ENCODE measurements around the gene DNAJC18. TPM values are rescaled to one million over a fixed set of nuclear protein-coding genes. Genes with fewer than 3 reads are reported as not detected.
"Not testable (repeated sequence)": the region's sequence is repeated elsewhere in the genome, so short reads cannot be mapped to it uniquely, and the experiment has no call there.

The DNAJC18 gene
- total RNA-seq, 1 donor from 2014 or later, result 69.6 TPM

GRCh38 chr5:139451176-139451575 is 11.9 kb upstream of the DNAJC18 start:
- Mint-ChIP-seq H3K4me3 (ENCODE audit: unreplicated experiment) (no peak overlapping the region), H3K9me3 (ENCODE audit: unreplicated experiment) (no peaks in the 10 kb centered on the region), H3K4me1 (ENCODE audit: unreplicated experiment) (peaks cover 31% of the 10 kb centered on the region), H3K27ac (ENCODE audit: unreplicated experiment) (no peak overlapping the region), H3K27me3 (ENCODE audit: unreplicated experiment) (peaks cover 10% of the 10 kb centered on the region), H3K36me3 (ENCODE audit: low read depth, unreplicated experiment) (peaks cover 53% of the 10 kb centered on the region)
- TF ChIP-seq CTCF (IDR thresholded peaks at IDR 0.05; ENCODE audit: unreplicated experiment), result no peak
- DNase-seq (ENCODE audit: low spot score), result no peak

- Mint-ChIP-seq H3K4me3 (ENCODE audit: unreplicated experiment) (peak overlapping the region; percentile 63), H3K27me3 (ENCODE audit: unreplicated experiment) (peaks cover 11% of the 10 kb centered on the region)
Measured at GRCh38 chr5:139446956-139447779, 7.8 kb upstream of the DNAJC18 start.

GRCh38 chr5:139445325-139446170 is 6.2 kb upstream of the DNAJC18 start:
- Mint-ChIP-seq H3K4me3 (ENCODE audit: unreplicated experiment) (peak overlapping the region; percentile 45), H3K9me3 (ENCODE audit: unreplicated experiment) (no peaks in the 10 kb centered on the region), H3K4me1 (ENCODE audit: unreplicated experiment) (peaks cover 65% of the 10 kb centered on the region), H3K27me3 (ENCODE audit: unreplicated experiment) (peaks cover 13% of the 10 kb centered on the region), H3K27ac (ENCODE audit: unreplicated experiment) (peak overlapping the region; percentile 83), H3K36me3 (ENCODE audit: low read depth, unreplicated experiment) (peaks cover 39% of the 10 kb centered on the region)
- no peak for DNase-seq (ENCODE audit: low spot score)
- no peak for TF ChIP-seq CTCF (IDR thresholded peaks at IDR 0.05; ENCODE audit: unreplicated experiment)

More at GRCh38 chr5:139446956-139447779, 7.8 kb upstream of the DNAJC18 start:
- Mint-ChIP-seq H3K27ac (ENCODE audit: unreplicated experiment) (peak overlapping the region; percentile 83), H3K9me3 (ENCODE audit: unreplicated experiment) (no peaks in the 10 kb centered on the region), H3K36me3 (ENCODE audit: low read depth, unreplicated experiment) (peaks cover 39% of the 10 kb centered on the region), H3K4me1 (ENCODE audit: unreplicated experiment) (peaks cover 56% of the 10 kb centered on the region)
- TF ChIP-seq CTCF (IDR thresholded peaks at IDR 0.05; ENCODE audit: unreplicated experiment), result no peak
- no peak for DNase-seq (ENCODE audit: low spot score)

GRCh38 chr5:139443831-139444453 is 4.6 kb upstream of the DNAJC18 start:
- Mint-ChIP-seq H3K9me3 (ENCODE audit: unreplicated experiment) (no peaks in the 10 kb centered on the region), H3K27ac (ENCODE audit: unreplicated experiment) (peak overlapping the region; percentile 97), H3K4me3 (ENCODE audit: unreplicated experiment) (peak overlapping the region; percentile 4), H3K27me3 (ENCODE audit: unreplicated experiment) (peaks cover 18% of the 10 kb centered on the region), H3K4me1 (ENCODE audit: unreplicated experiment) (peaks cover 74% of the 10 kb centered on the region), H3K36me3 (ENCODE audit: low read depth, unreplicated experiment) (peaks cover 40% of the 10 kb centered on the region)
- peak; percentile 31 for DNase-seq (ENCODE audit: low spot score)
- TF ChIP-seq CTCF (IDR thresholded peaks at IDR 0.05; ENCODE audit: unreplicated experiment), result no peak

- Mint-ChIP-seq H3K36me3 (ENCODE audit: low read depth, unreplicated experiment) (peaks cover 25% of the 10 kb centered on the region), H3K4me3 (ENCODE audit: unreplicated experiment) (peak overlapping the region; percentile 94), H3K27ac (ENCODE audit: unreplicated experiment) (peak overlapping the region; percentile 90), H3K4me1 (ENCODE audit: unreplicated experiment) (peaks cover 54% of the 10 kb centered on the region)
- not testable (repeated sequence) for H3K9me3 Mint-ChIP-seq (ENCODE audit: unreplicated experiment); DNase-seq (ENCODE audit: low spot score); H3K27me3 Mint-ChIP-seq (ENCODE audit: unreplicated experiment)
Measured at GRCh38 chr5:139440416-139440815, 1.1 kb upstream of the DNAJC18 start.

Data from endothelial cell (in vitro differentiated cells).